ENCODE measurements around the gene CLDN4. TPM values are rescaled to one million over a fixed set of nuclear protein-coding genes. Genes with fewer than 3 reads are reported as not detected.

CLDN4 gene
- polyA plus RNA-seq, 3 donors: 0.01 TPM; not detected in 2

DNA sequence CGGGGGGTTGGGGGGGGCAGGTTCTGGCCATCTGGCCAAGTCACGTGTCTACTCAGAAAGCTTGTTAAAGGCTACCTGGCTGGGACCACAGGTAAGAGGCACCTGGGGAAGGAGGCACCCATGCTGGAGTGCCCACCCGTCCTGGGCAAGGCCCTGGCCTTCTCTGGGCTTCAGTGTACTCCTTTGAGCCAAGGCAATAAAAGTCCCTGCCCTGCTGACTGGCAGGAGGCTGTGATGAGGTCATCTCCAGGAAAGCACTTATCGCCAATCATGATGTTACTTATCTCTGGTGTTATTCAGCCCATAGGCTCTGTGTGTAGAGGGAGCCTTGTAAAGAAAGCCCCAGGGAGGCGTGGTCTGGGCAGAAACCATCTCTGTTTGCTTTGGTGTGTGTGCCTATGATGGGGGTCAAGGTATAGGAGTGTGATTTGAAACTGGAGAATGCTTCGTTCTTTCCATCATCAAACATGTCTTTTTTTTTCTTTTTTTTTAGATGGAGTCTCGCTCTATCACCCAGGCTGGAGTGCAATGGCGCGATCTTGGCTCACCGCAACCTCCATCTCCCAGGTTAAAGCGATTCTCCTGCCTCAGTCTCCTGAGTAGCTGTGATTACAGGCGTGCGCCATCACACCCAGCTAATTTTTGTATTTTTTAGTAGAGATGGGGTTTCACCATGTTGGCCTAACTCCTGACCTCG lies 2.5 kb upstream of the CLDN4 start:
- Histone ChIP-seq H3K4me3 (replicated peaks in 1 of 3; ENCODE audit: low read depth in 2 of 3, low read length in 3 of 3) (no peak overlapping the region), H3K9me3 (replicated peaks in 1 of 2; ENCODE audit: control insufficient read depth in 1 of 2, insufficient read depth in 1 of 2, low read length in 2 of 2) (no peaks in the 10 kb centered on the region), H3K9ac (ENCODE audit: insufficient read depth, low read length, poor library complexity, severe bottlenecking) (no peak overlapping the region), H3K4me1 (ENCODE audit: control insufficient read depth in 1 of 2, insufficient read depth in 2 of 2, low read length in 2 of 2) (peaks cover 38 to 49% of the 10 kb centered on the region in 2 donors), H3K79me2 (ENCODE audit: insufficient read depth, low read length) (no peaks in the 10 kb centered on the region), H3K27me3 (ENCODE audit: control insufficient read depth in 2 of 2, insufficient read depth in 2 of 2, low read length in 2 of 2) (peaks cover 0 to 17% of the 10 kb centered on the region in 2 donors), H3K27ac (ENCODE audit: low read depth in 1 of 2, low read length in 2 of 2) (no peak overlapping the region), H3K36me3 (replicated peaks in 1 of 2; ENCODE audit: control insufficient read depth in 1 of 2, insufficient read depth in 2 of 2, low read length in 2 of 2) (no peaks in the 10 kb centered on the region), H4K20me1 (ENCODE audit: insufficient read depth, low read length) (no peaks in the 10 kb centered on the region), H2AFZ (ENCODE audit: insufficient read depth, low read depth, low read length, poor library complexity, severe bottlenecking) (no peak overlapping the region), H3K4me2 (replicated peaks; ENCODE audit: extremely low read depth, low read length, poor library complexity, severe bottlenecking) (no peak overlapping the region)
- Mint-ChIP-seq H3K4me1 (peaks cover 42% of the 10 kb centered on the region), H3K4me3 (peak overlapping the region in 1 of 2 donors; percentile 72), H3K27me3 (ENCODE audit: low read depth in 3 of 3) (peaks cover 29 to 52% (median 32%) of the 10 kb centered on the region in 3 donors), H3K9me3 (no peaks in the 10 kb centered on the region), H3K27ac (peak overlapping the region in 1 of 7 donors; percentile 60), H3K36me3 (peaks cover 0 to 2% of the 10 kb centered on the region in 2 donors)
- intact Hi-C loops (cut with micrococcal nuclease): loop anchor here in 1 of 2 donors (5.0 to 10.0 kb wide), 2 partner anchors 34 to 53 kb away; partner anchors contain the start of genes CLDN3 and TMEM270
- peak in 1 of 3 donors; percentile 58 for DNase-seq
- TF ChIP-seq, protein P1, sequence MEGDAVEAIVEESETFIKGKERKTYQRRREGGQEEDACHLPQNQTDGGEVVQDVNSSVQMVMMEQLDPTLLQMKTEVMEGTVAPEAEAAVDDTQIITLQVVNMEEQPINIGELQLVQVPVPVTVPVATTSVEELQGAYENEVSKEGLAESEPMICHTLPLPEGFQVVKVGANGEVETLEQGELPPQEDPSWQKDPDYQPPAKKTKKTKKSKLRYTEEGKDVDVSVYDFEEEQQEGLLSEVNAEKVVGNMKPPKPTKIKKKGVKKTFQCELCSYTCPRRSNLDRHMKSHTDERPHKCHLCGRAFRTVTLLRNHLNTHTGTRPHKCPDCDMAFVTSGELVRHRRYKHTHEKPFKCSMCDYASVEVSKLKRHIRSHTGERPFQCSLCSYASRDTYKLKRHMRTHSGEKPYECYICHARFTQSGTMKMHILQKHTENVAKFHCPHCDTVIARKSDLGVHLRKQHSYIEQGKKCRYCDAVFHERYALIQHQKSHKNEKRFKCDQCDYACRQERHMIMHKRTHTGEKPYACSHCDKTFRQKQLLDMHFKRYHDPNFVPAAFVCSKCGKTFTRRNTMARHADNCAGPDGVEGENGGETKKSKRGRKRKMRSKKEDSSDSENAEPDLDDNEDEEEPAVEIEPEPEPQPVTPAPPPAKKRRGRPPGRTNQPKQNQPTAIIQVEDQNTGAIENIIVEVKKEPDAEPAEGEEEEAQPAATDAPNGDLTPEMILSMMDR (IDR thresholded peaks at IDR 0.05): no peak
- WGBS (ENCODE audit: insufficient coverage): 69% methylated on average over 9 of the region's 14 CpGs

DNA sequence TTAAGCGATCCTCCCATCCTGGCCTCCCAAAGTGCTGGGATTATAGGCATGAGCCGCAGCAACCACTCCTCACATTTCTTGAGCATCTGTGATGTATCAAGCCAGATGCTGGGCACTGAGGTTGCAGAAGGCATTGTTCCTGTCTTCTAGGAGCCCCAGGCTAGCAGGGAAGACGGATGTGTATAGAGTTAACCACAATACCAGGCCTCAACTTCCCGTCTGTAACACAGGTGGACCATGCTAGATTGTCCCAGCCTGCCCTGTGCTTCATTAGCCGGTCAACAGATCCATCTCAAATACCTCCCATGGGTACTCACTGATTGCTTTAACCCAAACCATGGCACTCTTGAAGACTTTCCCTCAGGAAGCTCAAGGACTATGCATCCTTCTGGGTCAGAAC lies 1.8 kb upstream of the CLDN4 start:
- Histone ChIP-seq H3K79me2 (ENCODE audit: insufficient read depth, low read length) (no peaks in the 10 kb centered on the region), H2AFZ (ENCODE audit: insufficient read depth, low read depth, low read length, poor library complexity, severe bottlenecking) (no peak overlapping the region), H3K4me3 (replicated peaks in 1 of 3; ENCODE audit: low read depth in 2 of 3, low read length in 3 of 3) (no peak overlapping the region), H3K36me3 (replicated peaks in 1 of 2; ENCODE audit: control insufficient read depth in 1 of 2, insufficient read depth in 2 of 2, low read length in 2 of 2) (no peaks in the 10 kb centered on the region), H3K9me3 (replicated peaks in 1 of 2; ENCODE audit: control insufficient read depth in 1 of 2, insufficient read depth in 1 of 2, low read length in 2 of 2) (no peaks in the 10 kb centered on the region), H3K9ac (ENCODE audit: insufficient read depth, low read length, poor library complexity, severe bottlenecking) (no peak overlapping the region), H3K4me2 (replicated peaks; ENCODE audit: extremely low read depth, low read length, poor library complexity, severe bottlenecking) (no peak overlapping the region), H3K27ac (ENCODE audit: low read depth in 1 of 2, low read length in 2 of 2) (no peak overlapping the region), H3K27me3 (ENCODE audit: control insufficient read depth in 2 of 2, insufficient read depth in 2 of 2, low read length in 2 of 2) (peaks cover 0 to 17% of the 10 kb centered on the region in 2 donors), H3K4me1 (ENCODE audit: control insufficient read depth in 1 of 2, insufficient read depth in 2 of 2, low read length in 2 of 2) (peaks cover 38 to 51% of the 10 kb centered on the region in 2 donors), H4K20me1 (ENCODE audit: insufficient read depth, low read length) (no peaks in the 10 kb centered on the region)
- no peak overlapping the region for H3K27ac Mint-ChIP-seq
- peaks cover 0 to 2% (median 0%) of the 10 kb centered on the region in 7 donors for H3K9me3 Mint-ChIP-seq
- no peak for DNase-seq
- WGBS (ENCODE audit: insufficient coverage): 87% methylated on average over 2 of the region's 5 CpGs
- TF ChIP-seq, protein P1 (IDR thresholded peaks at IDR 0.05): no peak
- intact Hi-C loops (cut with micrococcal nuclease): loop anchor here in 1 of 2 donors (5.0 to 10.0 kb wide), 2 partner anchors 33 to 54 kb away; partner anchors contain the start of genes CLDN3 and TMEM270
- H3K36me3 Mint-ChIP-seq: peaks cover 0 to 2% of the 10 kb centered on the region in 2 donors
- peaks cover 27 to 47% (median 35%) of the 10 kb centered on the region in 3 donors for H3K27me3 Mint-ChIP-seq (ENCODE audit: low read depth in 3 of 3)
- H3K4me3 Mint-ChIP-seq: peak overlapping the region in 1 of 2 donors; percentile 78
- peaks cover 45% of the 10 kb centered on the region for H3K4me1 Mint-ChIP-seq
